IPS DF 4.7 (cell line): Measurements from ENCODE around the gene FAM222A.

ENCODE experiments used
- DNase-seq: peaks from one replicate; pipeline ENCODE4 v3.0.0-alpha.2; 2013; ENCODE audit warnings: low spot score; ENCODE audit errors: extremely low read depth

The FAM222A gene

DNA sequence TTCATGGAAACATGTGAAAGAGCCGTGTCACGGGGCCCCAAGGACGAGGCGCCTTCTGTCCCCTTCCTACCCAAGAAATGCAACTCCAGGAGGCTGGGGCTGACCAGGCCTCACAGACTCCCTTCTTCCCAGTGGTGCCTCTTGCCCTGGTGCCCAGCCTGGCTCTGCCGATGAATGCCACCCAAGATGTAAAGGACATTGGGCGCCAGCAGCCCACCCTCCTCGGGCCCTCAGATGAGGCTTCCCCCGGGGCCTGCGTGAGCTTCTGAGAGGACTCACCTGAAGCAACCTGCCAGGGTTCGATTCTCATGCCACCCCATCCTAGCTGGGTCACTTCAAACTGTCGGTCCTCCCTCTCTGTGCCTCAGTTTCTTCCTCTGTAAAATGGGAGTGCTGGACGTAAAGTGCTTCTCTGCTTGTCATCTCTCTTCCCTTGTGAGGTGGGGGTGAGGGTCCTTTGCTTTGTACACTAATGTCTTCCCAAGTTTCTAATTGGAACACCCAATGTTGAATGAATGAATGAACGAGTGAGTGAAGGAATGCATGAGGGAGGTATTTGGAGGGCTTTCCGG, 10.8 kb downstream of the FAM222A start:
- DNase-seq: no peak

GRCh38 chr12:109725321-109726105, 11.9 kb downstream of the FAM222A start:
- DNase-seq: no peak

DNA sequence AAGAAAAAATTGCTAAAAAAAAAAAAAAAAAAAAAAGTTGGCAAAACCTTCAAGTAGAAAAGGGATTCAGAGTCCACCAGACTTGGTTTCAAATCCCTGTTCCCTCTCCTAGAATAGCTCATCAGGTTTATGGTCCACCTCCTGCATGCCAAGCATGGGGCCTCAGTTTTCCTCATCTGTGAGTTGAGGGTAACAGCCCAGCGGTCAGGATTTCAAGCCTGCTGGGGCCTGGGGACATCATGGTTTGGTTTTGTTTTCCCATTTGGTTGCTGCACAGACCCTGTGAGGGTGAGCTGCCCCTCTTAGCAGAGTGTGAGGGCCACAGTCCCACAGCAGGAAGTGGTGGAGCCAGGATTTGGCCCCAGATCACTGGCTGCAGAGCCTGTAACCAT, 12.5 kb downstream of the FAM222A start:
- no peak for DNase-seq

GRCh38 chr12:109726511-109727038, 12.9 kb downstream of the FAM222A start:
- no peak for DNase-seq

- DNase-seq: no peak
Observed at GRCh38 chr12:109727039-109727723, 13.6 kb downstream of the FAM222A start.

- no peak for DNase-seq
Observed at GRCh38 chr12:109727746-109728726, 14.4 kb downstream of the FAM222A start.

DNA sequence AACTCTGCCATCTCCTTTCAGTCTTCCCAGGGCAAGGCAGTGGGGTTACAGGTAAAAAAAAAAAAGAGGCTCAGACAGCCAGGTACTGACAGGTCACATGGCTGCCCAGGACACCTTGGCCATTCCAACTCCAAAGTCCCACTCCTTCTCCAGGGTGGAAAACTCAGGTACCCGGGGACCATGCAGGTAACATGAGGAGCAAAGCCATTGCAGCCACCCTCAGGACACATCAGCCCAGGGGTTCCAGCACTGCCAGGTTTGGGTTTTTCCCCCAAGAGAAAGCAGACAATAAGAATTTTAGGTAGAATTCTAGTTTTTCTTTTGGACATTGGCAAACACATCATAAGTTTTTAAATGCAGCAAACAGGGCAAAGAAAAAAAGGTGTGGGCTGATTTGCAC, 15.3 kb downstream of the FAM222A start:
- no peak for DNase-seq

- DNase-seq: no peak
Observed at GRCh38 chr12:109729371-109729781, 15.8 kb downstream of the FAM222A start.

DNA sequence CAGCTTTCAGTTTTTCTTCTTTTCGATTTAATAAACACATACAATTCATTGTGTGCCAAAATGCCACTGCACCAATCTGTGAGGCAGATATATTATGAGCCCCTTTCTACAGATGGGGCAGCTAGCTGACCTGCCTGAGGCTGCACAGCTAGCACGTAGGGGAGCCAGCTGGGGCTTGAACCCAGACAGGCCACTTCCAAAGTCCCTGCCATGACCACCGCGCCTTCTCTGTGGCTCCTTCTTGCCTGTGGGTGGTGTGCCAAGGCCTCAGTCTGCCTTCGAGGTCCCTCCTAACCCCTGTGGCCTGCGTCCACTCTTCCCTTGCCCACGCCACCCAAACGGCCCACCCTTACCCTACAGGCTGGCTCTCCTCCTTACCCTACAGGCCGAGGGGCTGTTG, 16.2 kb downstream of the FAM222A start:
- no peak for DNase-seq

DNA sequence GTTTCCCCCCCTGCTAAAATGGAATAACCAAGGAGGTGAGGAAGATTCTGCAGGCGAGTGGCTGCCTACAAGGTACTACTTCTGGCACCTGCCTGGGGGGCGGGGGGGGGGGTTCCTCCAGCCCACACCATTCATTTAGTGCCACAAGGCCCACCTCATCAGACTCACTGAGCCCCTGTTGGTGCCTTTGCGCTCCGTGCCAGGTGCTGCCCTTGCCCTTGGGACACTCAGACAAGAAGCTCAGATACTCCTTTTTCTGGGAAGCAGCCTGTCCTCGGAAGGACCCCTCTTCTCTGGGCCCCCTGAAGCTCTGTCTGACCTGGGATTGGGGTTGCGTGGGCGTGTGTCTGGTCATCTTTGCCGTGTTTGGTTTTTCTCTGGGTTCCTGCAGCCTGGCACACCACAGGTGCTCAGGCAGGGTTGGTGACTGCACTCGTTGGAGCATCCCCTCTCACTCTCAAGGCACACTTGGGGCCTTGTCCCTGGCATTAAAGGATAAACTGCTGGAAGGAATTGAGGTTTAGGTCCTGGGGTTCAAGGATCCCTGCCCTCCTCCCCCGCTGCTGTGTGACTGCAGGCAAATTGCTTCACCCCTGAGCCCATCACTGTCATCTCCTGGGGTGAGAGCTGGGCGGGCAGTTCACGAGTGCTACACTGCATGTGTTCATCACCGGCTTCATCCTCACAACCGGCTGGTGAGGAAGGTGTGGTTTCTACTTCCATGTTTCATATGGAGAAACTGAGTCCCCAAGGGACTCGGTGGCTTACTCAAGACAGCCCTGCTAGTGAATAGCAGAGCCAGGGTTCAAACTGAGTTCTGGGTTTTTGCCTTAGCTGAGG, 16.9 kb downstream of the FAM222A start:
- no peak for DNase-seq

GRCh38 chr12:109731231-109731731, 17.7 kb downstream of the FAM222A start:
- DNase-seq: no peak

DNA sequence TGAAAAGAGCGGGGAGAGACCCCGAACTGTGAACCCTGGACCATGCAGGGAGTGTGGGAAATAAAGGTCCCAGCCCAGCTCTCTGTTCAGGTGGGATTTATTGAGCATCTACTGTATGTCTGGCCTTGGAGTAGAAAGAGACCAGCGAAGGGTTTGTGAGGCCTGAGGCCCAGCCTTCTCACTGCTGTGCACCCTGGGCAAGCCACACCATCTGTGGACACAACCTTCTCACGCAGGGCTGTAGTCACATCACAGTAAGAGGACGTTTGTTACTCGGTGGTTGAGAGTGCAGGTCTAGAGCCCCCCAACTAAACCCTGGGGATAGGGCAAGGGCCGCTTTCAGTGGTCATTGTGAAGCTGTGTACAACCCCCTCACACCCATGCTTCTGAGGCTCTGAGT, 18.2 kb downstream of the FAM222A start:
- no peak for DNase-seq

GRCh38 chr12:109732321-109733305, 19.0 kb downstream of the FAM222A start:
- no peak for DNase-seq

GRCh38 chr12:109734219-109735000, 20.8 kb downstream of the FAM222A start:
- no peak for DNase-seq

- DNase-seq: no peak
Observed at GRCh38 chr12:109735051-109735521, 21.5 kb downstream of the FAM222A start.

DNA sequence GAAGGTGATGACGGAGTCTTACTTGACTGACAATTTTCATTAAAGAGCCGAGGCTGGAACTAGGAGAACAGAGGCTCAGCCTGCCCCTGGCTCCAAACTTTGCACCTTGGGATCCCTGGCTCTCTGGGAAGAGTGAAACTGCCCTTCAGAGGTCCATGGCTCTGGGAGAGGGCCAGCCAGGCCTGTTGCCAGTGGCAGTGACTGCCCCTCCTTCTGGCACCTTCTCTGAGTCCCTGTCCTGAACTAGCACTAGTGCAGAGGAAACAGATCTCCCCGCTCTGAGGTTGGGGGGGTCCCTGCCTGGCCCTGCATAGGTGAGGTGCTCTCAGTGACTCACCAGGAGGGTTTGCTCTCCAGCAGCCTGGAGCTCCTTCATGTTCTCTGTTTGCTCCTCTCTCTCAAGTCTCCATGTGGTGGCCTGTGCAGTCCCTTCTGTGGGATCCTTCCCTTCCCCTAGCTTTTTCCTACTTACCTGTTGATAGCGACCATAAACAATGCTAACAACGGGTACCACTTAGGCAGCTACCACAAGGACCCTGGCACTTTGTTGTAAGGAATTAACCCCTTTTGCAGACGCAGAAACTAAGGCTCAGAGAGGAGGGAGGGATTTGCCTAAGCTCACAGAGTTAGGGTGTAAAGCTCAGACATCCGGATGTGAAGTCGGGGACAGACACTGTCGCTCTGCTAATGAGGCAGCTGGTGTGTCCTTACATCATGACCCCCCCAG, 22.4 kb downstream of the FAM222A start:
- no peak for DNase-seq

DNA sequence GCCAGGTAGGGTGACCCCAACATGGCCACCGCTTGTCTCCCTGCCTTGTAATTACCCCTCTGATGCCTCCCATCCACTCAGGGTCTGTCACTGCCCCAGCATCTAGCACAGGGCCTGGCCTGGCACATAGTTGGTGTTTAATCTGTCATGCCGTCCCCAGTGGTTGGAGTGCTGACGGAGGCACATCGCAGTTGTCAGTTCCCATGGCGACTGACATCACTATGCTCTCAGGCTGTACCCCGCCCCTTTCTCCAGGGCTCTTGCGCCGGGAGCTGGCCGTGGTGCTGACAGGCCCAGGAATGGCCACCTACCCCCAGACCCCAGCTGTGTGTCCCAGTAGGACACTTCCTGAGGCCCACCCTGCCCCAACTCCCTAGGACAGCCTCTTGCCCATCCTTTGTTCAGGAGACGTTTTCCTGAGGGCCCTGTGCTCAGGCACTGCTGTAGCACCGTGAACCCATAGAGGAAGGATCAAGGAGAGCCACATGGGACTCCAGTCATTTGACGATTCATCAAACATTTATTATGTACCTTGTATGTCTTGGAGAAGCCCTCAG, 23.0 kb downstream of the FAM222A start:
- DNase-seq: no peak
